Subcutaneous adipose tissue (tissue), 4 donors: Measurements from ENCODE around the gene HGFAC. TPM values are rescaled to one million over a fixed set of nuclear protein-coding genes. Genes with fewer than 3 reads are reported as not detected.

Experiments
- total RNA-seq, 4 donors: library from RNA; depleted of rRNA; stranded (reverse); fragments of >200 nt; gene quantifications; one replicate each; pipeline ENCODE4 v1.1.0, GENCODE V29; 2016
- TF ChIP-seq, protein P1 (sequence below): fragments of 450-650 bp; IDR thresholded peaks from one replicate; pipeline ENCODE4 v1.5.1; 2016; ENCODE audit warnings: low read depth, mild to moderate bottlenecking, control low read depth, antibody characterized with exemption, moderate library complexity

Gene HGFAC
- total RNA-seq, 4 donors from 2014 or later = not detected

- TF ChIP-seq, protein P1, sequence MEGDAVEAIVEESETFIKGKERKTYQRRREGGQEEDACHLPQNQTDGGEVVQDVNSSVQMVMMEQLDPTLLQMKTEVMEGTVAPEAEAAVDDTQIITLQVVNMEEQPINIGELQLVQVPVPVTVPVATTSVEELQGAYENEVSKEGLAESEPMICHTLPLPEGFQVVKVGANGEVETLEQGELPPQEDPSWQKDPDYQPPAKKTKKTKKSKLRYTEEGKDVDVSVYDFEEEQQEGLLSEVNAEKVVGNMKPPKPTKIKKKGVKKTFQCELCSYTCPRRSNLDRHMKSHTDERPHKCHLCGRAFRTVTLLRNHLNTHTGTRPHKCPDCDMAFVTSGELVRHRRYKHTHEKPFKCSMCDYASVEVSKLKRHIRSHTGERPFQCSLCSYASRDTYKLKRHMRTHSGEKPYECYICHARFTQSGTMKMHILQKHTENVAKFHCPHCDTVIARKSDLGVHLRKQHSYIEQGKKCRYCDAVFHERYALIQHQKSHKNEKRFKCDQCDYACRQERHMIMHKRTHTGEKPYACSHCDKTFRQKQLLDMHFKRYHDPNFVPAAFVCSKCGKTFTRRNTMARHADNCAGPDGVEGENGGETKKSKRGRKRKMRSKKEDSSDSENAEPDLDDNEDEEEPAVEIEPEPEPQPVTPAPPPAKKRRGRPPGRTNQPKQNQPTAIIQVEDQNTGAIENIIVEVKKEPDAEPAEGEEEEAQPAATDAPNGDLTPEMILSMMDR = no peak
These were observed 34.6 kb downstream of the HGFAC start for GRCh38 chr4:3476341-3476747.

- TF ChIP-seq, protein P1 = no peak
These were observed 35.4 kb downstream of the HGFAC start for GRCh38 chr4:3476936-3477749.

GRCh38 chr4:3477750-3478430 lies 36.1 kb downstream of the HGFAC start:
- TF ChIP-seq, protein P1 = no peak

GRCh38 chr4:3478446-3479357 lies 36.9 kb downstream of the HGFAC start:
- TF ChIP-seq, protein P1 = no peak

DNA sequence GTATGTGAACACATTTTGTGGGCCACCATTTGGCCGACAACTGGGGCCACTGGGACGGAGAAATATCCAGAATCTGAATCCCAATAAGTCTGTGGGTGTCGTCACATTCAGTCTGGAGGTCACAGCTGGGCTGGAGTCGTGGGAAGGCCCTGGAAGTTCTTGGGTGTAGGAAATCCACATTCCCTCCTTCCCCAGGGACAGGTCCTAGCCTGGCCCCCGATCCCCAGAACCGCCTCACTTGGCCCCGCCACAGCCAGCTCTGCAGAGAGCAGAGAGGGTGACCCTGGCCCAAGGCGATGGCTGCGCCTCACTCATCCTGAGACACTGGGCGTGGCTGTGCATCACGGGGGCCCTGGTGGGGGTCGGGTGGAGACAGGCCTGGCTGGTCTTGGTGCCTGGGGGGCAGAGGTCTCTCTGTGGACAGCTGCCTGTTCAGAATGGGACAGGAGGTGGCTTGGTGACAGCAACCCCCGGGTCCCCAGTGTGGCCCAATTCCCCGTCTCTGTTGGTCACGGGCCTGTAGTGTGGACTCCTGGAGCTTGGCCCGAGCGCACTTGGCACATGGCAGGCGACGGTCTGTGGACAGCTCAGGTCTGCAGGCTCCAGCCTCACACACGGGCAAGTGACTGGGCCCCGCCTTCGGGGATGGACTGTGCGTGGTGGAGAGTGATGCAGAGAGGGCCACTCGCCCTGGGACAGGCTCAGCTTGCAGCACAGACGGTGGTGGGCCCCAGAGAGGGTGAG lies 37.8 kb downstream of the HGFAC start:
- TF ChIP-seq, protein P1 = no peak

- TF ChIP-seq, protein P1 = no peak
These were observed 38.9 kb downstream of the HGFAC start for GRCh38 chr4:3480528-3481112.
